ENCODE results near the gene ZHX3.

The ZHX3 gene

GRCh38 chr20:41162396-41162795 is 155.1 kb downstream of the ZHX3 start:
- no peak for DNase-seq
- H3K4me3 ChIP-seq (ENCODE audit: low read depth, low read length) = no peak overlapping the region
- peaks cover 55% of the 10 kb centered on the region for H3K36me3 ChIP-seq (replicated peaks)
- no peak overlapping the region for H3K27ac ChIP-seq
- H3K27me3 ChIP-seq (replicated peaks) = no peaks in the 10 kb centered on the region
- in situ Hi-C loops (cut with HindIII; ENCODE audit: low pct_ligation_motif_present, low sequenced_read_pairs) = no loop called here
- TF ChIP-seq, protein P1, sequence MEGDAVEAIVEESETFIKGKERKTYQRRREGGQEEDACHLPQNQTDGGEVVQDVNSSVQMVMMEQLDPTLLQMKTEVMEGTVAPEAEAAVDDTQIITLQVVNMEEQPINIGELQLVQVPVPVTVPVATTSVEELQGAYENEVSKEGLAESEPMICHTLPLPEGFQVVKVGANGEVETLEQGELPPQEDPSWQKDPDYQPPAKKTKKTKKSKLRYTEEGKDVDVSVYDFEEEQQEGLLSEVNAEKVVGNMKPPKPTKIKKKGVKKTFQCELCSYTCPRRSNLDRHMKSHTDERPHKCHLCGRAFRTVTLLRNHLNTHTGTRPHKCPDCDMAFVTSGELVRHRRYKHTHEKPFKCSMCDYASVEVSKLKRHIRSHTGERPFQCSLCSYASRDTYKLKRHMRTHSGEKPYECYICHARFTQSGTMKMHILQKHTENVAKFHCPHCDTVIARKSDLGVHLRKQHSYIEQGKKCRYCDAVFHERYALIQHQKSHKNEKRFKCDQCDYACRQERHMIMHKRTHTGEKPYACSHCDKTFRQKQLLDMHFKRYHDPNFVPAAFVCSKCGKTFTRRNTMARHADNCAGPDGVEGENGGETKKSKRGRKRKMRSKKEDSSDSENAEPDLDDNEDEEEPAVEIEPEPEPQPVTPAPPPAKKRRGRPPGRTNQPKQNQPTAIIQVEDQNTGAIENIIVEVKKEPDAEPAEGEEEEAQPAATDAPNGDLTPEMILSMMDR (IDR thresholded peaks at IDR 0.05; ENCODE audit: low read depth, low read length, missing control alignments) = no peak

GRCh38 chr20:41161886-41162285 is 155.6 kb downstream of the ZHX3 start:
- TF ChIP-seq, protein P1 (IDR thresholded peaks at IDR 0.05; ENCODE audit: low read depth, low read length, missing control alignments) = no peak
- Histone ChIP-seq H3K36me3 (replicated peaks) (peaks cover 50% of the 10 kb centered on the region), H3K27ac (no peak overlapping the region), H3K27me3 (replicated peaks) (no peaks in the 10 kb centered on the region), H3K4me3 (ENCODE audit: low read depth, low read length) (no peak overlapping the region)
- DNase-seq = no peak
- in situ Hi-C loops (cut with HindIII; ENCODE audit: low pct_ligation_motif_present, low sequenced_read_pairs) = no loop called here

DNA sequence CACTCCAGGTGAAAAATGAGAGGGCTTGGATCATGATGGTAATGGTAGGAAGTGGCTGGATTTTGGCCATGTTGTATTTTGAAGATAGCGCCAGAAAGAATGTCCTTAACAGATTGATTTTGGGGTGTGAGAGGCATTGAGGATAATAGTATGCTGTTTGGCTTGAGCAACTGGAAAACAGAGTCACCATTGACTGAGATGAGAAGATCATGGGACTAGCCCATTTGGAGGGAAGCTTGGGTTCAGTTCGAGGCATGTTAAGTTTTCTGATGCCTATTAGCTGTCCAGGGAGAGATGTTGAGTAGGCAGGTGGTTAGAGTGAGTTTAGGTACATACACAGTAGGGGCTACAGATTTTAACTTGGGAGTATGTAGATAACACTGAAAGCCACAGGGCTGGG is 156.8 kb downstream of the ZHX3 start:
- no peak for DNase-seq
- no peak overlapping the region for H3K4me3 ChIP-seq (ENCODE audit: low read depth, low read length)
- no peak overlapping the region for H3K27ac ChIP-seq
- H3K36me3 ChIP-seq (replicated peaks) = peaks cover 39% of the 10 kb centered on the region
- in situ Hi-C loops (cut with HindIII; ENCODE audit: low pct_ligation_motif_present, low sequenced_read_pairs) = no loop called here
- TF ChIP-seq, protein P1 (IDR thresholded peaks at IDR 0.05; ENCODE audit: low read depth, low read length, missing control alignments) = no peak
- H3K27me3 ChIP-seq (replicated peaks) = no peaks in the 10 kb centered on the region

DNA sequence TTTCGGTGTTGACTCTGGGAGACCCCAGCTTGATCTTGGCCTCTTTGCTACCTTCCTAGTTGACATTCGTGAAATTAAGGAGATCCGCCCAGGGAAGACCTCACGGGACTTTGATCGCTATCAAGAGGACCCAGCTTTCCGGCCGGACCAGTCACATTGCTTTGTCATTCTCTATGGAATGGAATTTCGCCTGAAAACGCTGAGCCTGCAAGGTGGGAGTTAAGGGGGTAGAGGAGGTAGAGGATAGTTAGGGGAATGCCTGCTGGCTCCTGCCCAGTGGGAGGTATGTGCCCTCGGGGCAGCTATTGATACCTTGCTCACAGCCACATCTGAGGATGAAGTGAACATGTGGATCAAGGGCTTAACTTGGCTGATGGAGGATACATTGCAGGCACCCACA is 158.0 kb downstream of the ZHX3 start:
- Histone ChIP-seq H3K4me3 (ENCODE audit: low read depth, low read length) (no peak overlapping the region), H3K27ac (no peak overlapping the region), H3K27me3 (replicated peaks) (no peaks in the 10 kb centered on the region), H3K36me3 (replicated peaks) (peaks cover 28% of the 10 kb centered on the region)
- in situ Hi-C loops (cut with HindIII; ENCODE audit: low pct_ligation_motif_present, low sequenced_read_pairs) = no loop called here
- no peak for DNase-seq
- TF ChIP-seq, protein P1 (IDR thresholded peaks at IDR 0.05; ENCODE audit: low read depth, low read length, missing control alignments) = no peak

GRCh38 chr20:41158082-41158625 is 159.4 kb downstream of the ZHX3 start:
- DNase-seq = no peak
- Histone ChIP-seq H3K36me3 (replicated peaks) (peaks cover 14% of the 10 kb centered on the region), H3K27ac (no peak overlapping the region), H3K27me3 (replicated peaks) (no peaks in the 10 kb centered on the region), H3K4me3 (ENCODE audit: low read depth, low read length) (no peak overlapping the region)
- in situ Hi-C loops (cut with HindIII; ENCODE audit: low pct_ligation_motif_present, low sequenced_read_pairs) = no loop called here
- TF ChIP-seq, protein P1 (IDR thresholded peaks at IDR 0.05; ENCODE audit: low read depth, low read length, missing control alignments) = no peak

DNA sequence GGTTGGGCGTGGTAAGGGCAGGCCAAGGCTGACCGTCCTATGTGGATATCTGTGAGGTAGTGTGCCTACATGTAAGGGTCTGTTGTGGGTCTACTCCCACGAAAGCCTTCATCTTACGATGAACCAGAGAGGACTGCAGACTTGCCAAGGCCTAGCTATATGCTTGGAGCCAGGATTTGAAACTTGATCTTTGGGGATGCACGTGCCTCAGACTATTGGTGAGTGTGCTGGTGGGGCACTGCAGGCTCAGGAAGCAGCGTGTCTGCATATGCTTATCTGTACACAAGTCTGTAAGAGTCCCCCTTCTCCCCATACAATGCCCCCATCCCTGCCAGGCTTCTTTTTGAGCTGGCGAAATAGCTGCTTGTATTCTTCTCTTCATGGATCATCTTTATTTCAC is 162.3 kb downstream of the ZHX3 start:
- in situ Hi-C loops (cut with HindIII; ENCODE audit: low pct_ligation_motif_present, low sequenced_read_pairs) = no loop called here
- Histone ChIP-seq H3K36me3 (replicated peaks) (peaks cover 7% of the 10 kb centered on the region), H3K27me3 (replicated peaks) (no peaks in the 10 kb centered on the region), H3K4me3 (ENCODE audit: low read depth, low read length) (no peak overlapping the region), H3K27ac (no peak overlapping the region)
- TF ChIP-seq, protein P1 (IDR thresholded peaks at IDR 0.05; ENCODE audit: low read depth, low read length, missing control alignments) = no peak
- DNase-seq = no peak

Measured in brain microvascular endothelial cell (primary cell).